Measurements from ENCODE around the gene PLPP2. TPM values are rescaled to one million over a fixed set of nuclear protein-coding genes. Genes with fewer than 3 reads are reported as not detected.

Gene PLPP2
- total and polyA plus RNA-seq, 9 of the 15 experiments (the other 6 are each of a cell fraction or from before 2014, with no cell fraction given) = 0.51 to 4.4 (median 2.2) TPM; not detected in 1

- no peak for TF ChIP-seq POLR3G (IDR thresholded peaks at IDR 0.05; ENCODE audit: extremely low read depth, insufficient read length, insufficient replicate concordance)
- TF ChIP-seq HMG20B (CRISPR knock-in tag; IDR thresholded peaks at IDR 0.05) = no peak
- no peak for TF ChIP-seq ZNF583 (CRISPR knock-in tag; IDR thresholded peaks at IDR 0.05)
- no peak for TF ChIP-seq CBFA2T2 (conservative IDR thresholded peaks at IDR 0.05)
- TF ChIP-seq ZNF696 (CRISPR knock-in tag; conservative IDR thresholded peaks at IDR 0.05) = no peak
- TF ChIP-seq RBM39 (optimal IDR thresholded peaks at IDR 0.05; ENCODE audit: low read depth, low read length) = no peak
- no peak for TF ChIP-seq MLLT1 (IDR thresholded peaks at IDR 0.05)
- no peak for TF ChIP-seq SP2 (IDR thresholded peaks at IDR 0.05; ENCODE audit: extremely low read depth, low read depth, low read length, poor library complexity, severe bottlenecking)
- TF ChIP-seq RUNX1 (IDR thresholded peaks at IDR 0.05; ENCODE audit: low read depth) = no peak
- no peak for TF ChIP-seq CEBPG (CRISPR knock-in tag; IDR thresholded peaks at IDR 0.05)
- no peak for TF ChIP-seq CEBPG (tag; conservative IDR thresholded peaks at IDR 0.05 in 1 of 2, IDR thresholded peaks at IDR 0.05 in 1 of 2)
- no peak for TF ChIP-seq CHD1 (IDR thresholded peaks at IDR 0.05; ENCODE audit: low read length)
Observed at GRCh38 chr19:338421-338820, 47.2 kb upstream of the PLPP2 start (continued).

Data from K562 (cell line).